Sigmoid colon (tissue), 7 donors: Measurements from ENCODE around the gene PRIM1. TPM values are rescaled to one million over a fixed set of nuclear protein-coding genes. Genes with fewer than 3 reads are reported as not detected.
"Not testable (repeated sequence)": the region's sequence is repeated elsewhere in the genome, so short reads cannot be mapped to it uniquely, and the experiment has no call there.

ENCODE experiments used
- DNase-seq: peaks from one replicate; pipeline ENCODE4 v3.0.0-alpha.2; 2019
- H3K27ac ChIP-seq, 4 donors: fragments of 200-600 bp; sonication (generic); one replicate each; pipeline ENCODE4 v1.5.1; 2016 to 2019; ENCODE audit warnings: mild to moderate bottlenecking in 1 of 4
- H3K27me3 ChIP-seq, 3 donors: fragments of 200-600 bp; sonication (generic); one replicate each; pipeline ENCODE4 v1.5.1; 2019; ENCODE audit warnings: mild to moderate bottlenecking in 1 of 3
- H3K36me3 ChIP-seq, 4 donors: fragments of 200-600 bp; sonication (generic); one replicate each; pipeline ENCODE4 v1.5.1; 2016 to 2019
- H3K4me1 ChIP-seq, 4 donors: fragments of 200-600 bp; sonication (generic); one replicate each; pipeline ENCODE4 v1.5.1; 2017 to 2019
- H3K4me3 ChIP-seq, 4 donors: fragments of 200-600 bp; sonication (generic); one replicate each; pipeline ENCODE4 v1.5.1; 2017 to 2019; ENCODE audit warnings: mild to moderate bottlenecking in 2 of 4, moderate library complexity in 1 of 4
- H3K9me3 ChIP-seq, 4 donors: fragments of 200-600 bp in 3 of 4; sonication (generic) in 3 of 4; one replicate each; pipeline versions ENCODE4 v1.5.1 to v1.6.1; 2013 to 2019
- CTCF ChIP-seq, 4 experiments: fragments of 450-650 bp in 3 of 4; fragments of 200-600 bp in 1 of 4; IDR thresholded peaks; one replicate each; pipeline ENCODE4 v1.5.1; 2016 to 2019; ENCODE audit warnings: antibody characterized with exemption in 4 of 4, mild to moderate bottlenecking in 3 of 4, moderate library complexity in 2 of 4
- EP300 ChIP-seq, 4 donors: sonication (generic); formaldehyde crosslinking; IDR thresholded peaks; one replicate each; pipeline ENCODE4 v1.6.1; 2017; ENCODE audit warnings: antibody characterized with exemption in 4 of 4
- POLR2A ChIP-seq, 2 donors: fragments of 450-650 bp; IDR thresholded peaks; one replicate each; pipeline ENCODE4 v1.6.1; 2016; ENCODE audit warnings: antibody characterized with exemption in 2 of 2, mild to moderate bottlenecking in 2 of 2, moderate library complexity in 2 of 2
- POLR2AphosphoS5 ChIP-seq, 4 donors: sonication (generic); formaldehyde crosslinking; IDR thresholded peaks; one replicate each; pipeline ENCODE4 v1.6.1; 2017; ENCODE audit warnings: antibody characterized with exemption in 4 of 4
- WGBS, 2 donors: extraction: QIAGEN DNeasy Blood & Tissue Kit; methylation state at CpG; one replicate each; pipeline ENCODE4 v1.1.7; 2013; 5-methylcytosine and 5-hydroxymethylcytosine counted together
- intact Hi-C: fragments of 100-400 bp; cut with DNase I; formaldehyde crosslinking; loops from one replicate; pipeline ENCODE4 v1.15.1; 2023
- polyA plus RNA-seq, 3 donors: library from polyadenylated mRNA; stranded (reverse); fragments of 200-250 nt; gene quantifications; one replicate each; pipeline ENCODE4 v1.2.3, GENCODE V29; 2013
- total RNA-seq, 4 donors: library from RNA; depleted of rRNA; stranded (reverse); fragments of >200 nt; gene quantifications; one replicate each; pipeline ENCODE4 v1.1.0, GENCODE V29; 2016
- donor health status: healthy with polysubstance abuse.
- donor health status: Bipolar disorder and iron deficiency.
- donor health status: healthy.

PRIM1 gene
- total and polyA plus RNA-seq, 7 donors, result 2.4 to 11.0 (median 5.8) TPM

DNA sequence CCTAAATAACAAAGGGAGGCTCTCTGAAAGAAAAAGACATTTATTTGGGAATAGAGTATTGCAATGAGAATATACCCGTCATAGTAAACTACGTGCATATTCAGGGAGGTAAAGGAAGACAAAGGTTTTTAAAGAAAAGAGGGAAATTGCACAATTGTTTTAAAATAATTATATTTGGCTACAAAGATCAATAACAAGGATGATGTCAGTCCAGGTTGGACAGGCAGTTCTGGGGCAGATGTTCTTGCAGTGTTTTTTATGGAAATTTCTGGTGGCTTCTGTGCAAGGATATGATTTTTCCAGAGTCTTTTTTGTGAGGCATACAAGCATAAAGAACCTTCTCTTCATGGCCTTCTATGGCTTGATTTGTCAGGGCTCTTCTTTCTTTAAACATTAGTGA is 40.6 kb upstream of the PRIM1 start:
- no peak for DNase-seq
- Histone ChIP-seq H3K27ac (no peak overlapping the region), H3K4me3 (no peak overlapping the region), H3K4me1 (no peaks in the 10 kb centered on the region), H3K36me3 (no peaks in the 10 kb centered on the region), H3K27me3 (no peaks in the 10 kb centered on the region), H3K9me3 (no peaks in the 10 kb centered on the region)
- no peak for TF ChIP-seq EP300 (IDR thresholded peaks at IDR 0.05)
- WGBS, 2 donors, result 85 to 89% methylated on average over 2 of the region's 2 CpGs
- intact Hi-C loops, result no loop called here

- H3K27me3 ChIP-seq, H3K4me3 ChIP-seq, H3K9me3 ChIP-seq, DNase-seq, intact Hi-C loops, H3K4me1 ChIP-seq, H3K27ac ChIP-seq: not testable (repeated sequence)
- H3K36me3 ChIP-seq, result peaks cover 0 to 12% (median 4%) of the 10 kb centered on the region in 4 donors
- 92 to 93% methylated on average over 34 of the region's 34 CpGs for WGBS, 2 donors
These were observed 37.3 kb upstream of the PRIM1 start for GRCh38 chr12:56789429-56789828.

DNA sequence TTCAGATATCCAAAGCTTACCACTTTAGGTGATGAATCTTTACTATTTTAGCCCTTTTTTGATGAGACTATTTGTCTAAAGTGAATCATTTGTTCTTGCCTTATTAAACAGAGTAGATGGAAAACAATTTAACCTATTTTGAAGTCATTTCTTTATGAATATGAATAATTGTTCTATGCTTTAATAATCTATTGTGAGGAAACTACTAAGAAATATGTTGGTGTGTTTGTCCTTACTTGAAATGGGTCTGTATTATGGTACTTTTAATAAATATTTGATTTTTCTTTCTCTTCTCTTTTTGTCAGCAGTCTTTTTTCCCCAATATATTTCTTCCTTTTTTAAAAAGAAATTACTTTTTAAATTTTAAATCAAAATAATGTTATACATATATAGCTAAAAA is 35.4 kb upstream of the PRIM1 start:
- peaks cover 0 to 12% (median 4%) of the 10 kb centered on the region in 4 donors for H3K36me3 ChIP-seq
- no peaks in the 10 kb centered on the region for H3K9me3 ChIP-seq
- no peaks in the 10 kb centered on the region for H3K4me1 ChIP-seq
- DNase-seq, result no peak
- intact Hi-C loops, result no loop called here
- H3K4me3 ChIP-seq, result no peak overlapping the region
- no peaks in the 10 kb centered on the region for H3K27me3 ChIP-seq
- TF ChIP-seq POLR2A (IDR thresholded peaks at IDR 0.05), result no peak
- no peak for TF ChIP-seq POLR2AphosphoS5 (IDR thresholded peaks at IDR 0.05)
- no peak for TF ChIP-seq EP300 (IDR thresholded peaks at IDR 0.05)
- no peak overlapping the region for H3K27ac ChIP-seq

DNA sequence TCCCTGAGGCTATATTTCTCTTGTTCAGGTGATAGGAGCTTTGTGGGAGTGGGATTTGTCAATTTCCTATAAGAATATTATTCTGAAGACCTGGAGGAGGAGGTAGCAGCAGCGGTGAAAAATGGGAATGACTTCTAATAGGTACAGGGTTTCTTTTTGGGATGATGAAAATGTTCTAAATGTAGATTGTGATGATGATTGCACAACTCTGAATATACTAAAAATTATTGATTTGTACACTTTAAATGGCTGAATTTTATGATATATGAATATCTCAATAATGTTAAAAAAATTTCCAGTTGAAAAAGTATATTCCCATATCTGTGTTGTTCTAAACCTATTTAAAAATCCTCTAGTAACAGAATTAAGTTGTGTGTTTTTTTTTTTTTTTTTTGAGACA is 33.8 kb upstream of the PRIM1 start:
- no peak overlapping the region for H3K27ac ChIP-seq
- 96 to 98% methylated on average over 1 of the region's 1 CpG for WGBS, 2 donors
- H3K4me3 ChIP-seq, result no peak overlapping the region
- H3K27me3 ChIP-seq, result no peaks in the 10 kb centered on the region
- no peak for TF ChIP-seq POLR2AphosphoS5 (IDR thresholded peaks at IDR 0.05)
- no peak for TF ChIP-seq CTCF (IDR thresholded peaks at IDR 0.05)
- no peak for TF ChIP-seq POLR2A (IDR thresholded peaks at IDR 0.05)
- TF ChIP-seq EP300 (IDR thresholded peaks at IDR 0.05), result no peak
- peaks cover 0 to 17% (median 4%) of the 10 kb centered on the region in 4 donors for H3K36me3 ChIP-seq
- H3K9me3 ChIP-seq, result no peaks in the 10 kb centered on the region
- DNase-seq, result no peak
- no peaks in the 10 kb centered on the region for H3K4me1 ChIP-seq
- intact Hi-C loops, result no loop called here

GRCh38 chr12:56785141-56785865 is 33.2 kb upstream of the PRIM1 start:
- WGBS, 2 donors, result 56 to 72% methylated on average over 2 of the region's 2 CpGs
- Histone ChIP-seq H3K9me3 (no peaks in the 10 kb centered on the region), H3K27me3 (no peaks in the 10 kb centered on the region), H3K4me1 (no peaks in the 10 kb centered on the region), H3K4me3 (no peak overlapping the region), H3K27ac (no peak overlapping the region), H3K36me3 (peaks cover 0 to 17% (median 4%) of the 10 kb centered on the region in 4 donors)
- TF ChIP-seq EP300 (IDR thresholded peaks at IDR 0.05) (no peak), CTCF (IDR thresholded peaks at IDR 0.05) (no peak), POLR2A (IDR thresholded peaks at IDR 0.05) (no peak), POLR2AphosphoS5 (IDR thresholded peaks at IDR 0.05) (no peak)
- DNase-seq, result no peak
- intact Hi-C loops, result no loop called here

DNA sequence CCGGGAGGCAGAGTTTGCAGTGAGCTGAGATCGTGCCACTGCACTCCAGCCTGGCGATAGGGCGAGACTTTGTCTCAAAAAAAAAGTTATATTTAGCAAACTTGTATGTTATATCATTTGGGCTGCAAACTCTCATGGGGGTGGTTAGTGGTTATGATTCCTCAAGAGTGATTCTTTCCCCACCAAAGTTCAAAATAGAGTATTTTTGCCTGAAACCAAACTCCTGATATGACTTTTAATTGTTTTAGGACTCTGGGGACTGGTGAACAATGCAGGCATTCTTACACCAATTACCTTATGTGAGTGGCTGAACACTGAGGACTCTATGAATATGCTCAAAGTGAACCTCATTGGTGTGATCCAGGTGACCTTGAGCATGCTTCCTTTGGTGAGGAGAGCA is 29.6 kb upstream of the PRIM1 start:
- Histone ChIP-seq H3K9me3 (no peaks in the 10 kb centered on the region), H3K4me3 (no peak overlapping the region), H3K36me3 (peaks cover 0 to 27% (median 6%) of the 10 kb centered on the region in 4 donors), H3K4me1 (no peaks in the 10 kb centered on the region), H3K27me3 (no peaks in the 10 kb centered on the region), H3K27ac (no peak overlapping the region)
- TF ChIP-seq POLR2A (IDR thresholded peaks at IDR 0.05), result no peak
- TF ChIP-seq EP300 (IDR thresholded peaks at IDR 0.05), result no peak
- no peak for TF ChIP-seq POLR2AphosphoS5 (IDR thresholded peaks at IDR 0.05)
- no peak for DNase-seq
- intact Hi-C loops, result no loop called here
- WGBS, 2 donors, result 86 to 95% methylated on average over 4 of the region's 4 CpGs

DNA sequence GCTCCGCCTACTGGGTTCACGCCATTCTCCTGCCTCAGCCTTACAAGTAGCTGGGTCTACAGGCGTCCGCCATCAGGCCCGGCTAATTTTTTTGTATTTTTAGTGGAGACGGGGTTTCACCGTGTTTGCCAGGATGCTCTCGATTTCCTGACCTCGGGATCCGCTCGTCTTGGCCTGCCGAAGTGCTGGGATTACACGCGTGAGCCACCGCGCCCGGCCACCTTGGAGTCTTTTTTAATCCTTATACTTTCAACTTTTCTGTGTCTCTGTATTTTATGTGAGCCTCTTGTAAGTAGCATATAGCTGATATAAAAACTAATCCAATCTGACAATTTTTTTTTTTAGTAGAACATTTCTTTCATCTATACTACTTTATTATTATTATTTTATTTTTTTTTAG is 26.6 kb upstream of the PRIM1 start:
- intact Hi-C loops, result no loop called here
- Histone ChIP-seq H3K27me3 (no peaks in the 10 kb centered on the region), H3K4me1 (peaks cover 0 to 17% (median 16%) of the 10 kb centered on the region in 4 donors), H3K27ac (no peak overlapping the region), H3K36me3 (peaks cover 0 to 21% (median 3%) of the 10 kb centered on the region in 4 donors), H3K9me3 (no peaks in the 10 kb centered on the region), H3K4me3 (no peak overlapping the region)
- no peak for TF ChIP-seq POLR2AphosphoS5 (IDR thresholded peaks at IDR 0.05)
- TF ChIP-seq CTCF (IDR thresholded peaks at IDR 0.05), result no peak
- no peak for TF ChIP-seq EP300 (IDR thresholded peaks at IDR 0.05)
- no peak for TF ChIP-seq POLR2A (IDR thresholded peaks at IDR 0.05)
- 95 to 97% methylated on average over 17 of the region's 17 CpGs for WGBS, 2 donors
- DNase-seq, result no peak
